GM23338 (cell line): ENCODE measurements around the gene SFT2D1. TPM values are rescaled to one million over a fixed set of nuclear protein-coding genes. Genes with fewer than 3 reads are reported as not detected.

Source experiments
- ATAC-seq: fragments of 200-7000 bp; cut with Tn5 transposase; 3 replicates; pipeline ENCODE4 v1.9.1; 2020
- DNase-seq: peaks from one replicate; pipeline ENCODE4 v3.0.0-alpha.2; 2015; ENCODE audit warnings: low spot score
- H2AFZ ChIP-seq: fragments of 200-600 bp; sonication (generic); 2 replicates; pipeline ENCODE4 v1.8.0; 2016; ENCODE audit warnings: antibody characterized with exemption, mild to moderate bottlenecking, moderate library complexity
- H3F3A ChIP-seq: fragments of 200-600 bp; sonication (generic); replicated peaks from 2 replicates; pipeline ENCODE4 v1.8.0; 2017; ENCODE audit warnings: antibody characterized with exemption, mixed run types, low read depth
- H3K27ac ChIP-seq: fragments of 200-600 bp; sonication (generic); 2 replicates; pipeline ENCODE4 v1.6.1; 2016; ENCODE audit warnings: low read depth
- H3K27me3 ChIP-seq: fragments of 200-600 bp; sonication (generic); 2 replicates; pipeline ENCODE4 v1.8.0; 2016; ENCODE audit warnings: mild to moderate bottlenecking, mixed run types, moderate library complexity; ENCODE audit not compliant: insufficient read depth
- H3K36me3 ChIP-seq: fragments of 200-600 bp; sonication (generic); 2 replicates; pipeline ENCODE4 v1.8.0; 2016; ENCODE audit warnings: mild to moderate bottlenecking; ENCODE audit not compliant: insufficient read depth
- H3K4me1 ChIP-seq: fragments of 200-600 bp; sonication (generic); 2 replicates; pipeline ENCODE4 v1.8.0; 2016; ENCODE audit warnings: mild to moderate bottlenecking, moderate library complexity; ENCODE audit not compliant: insufficient read depth
- H3K4me2 ChIP-seq: fragments of 200-600 bp; sonication (generic); 2 replicates; pipeline ENCODE4 v1.7.1; 2017; ENCODE audit warnings: mixed run types
- H3K4me3 ChIP-seq: fragments of 200-600 bp; sonication (generic); 2 replicates; pipeline ENCODE4 v1.6.1; 2016; ENCODE audit warnings: mixed run types
- H3K79me2 ChIP-seq: fragments of 200-600 bp; sonication (generic); replicated peaks from 2 replicates; pipeline ENCODE4 v1.8.0; 2017; ENCODE audit warnings: mild to moderate bottlenecking; ENCODE audit not compliant: insufficient read depth
- H3K9me2 ChIP-seq: fragments of 200-600 bp; sonication (generic); 2 replicates; pipeline ENCODE4 v1.8.0; 2017; ENCODE audit not compliant: insufficient read depth
- H4K20me1 ChIP-seq: fragments of 200-600 bp; sonication (generic); replicated peaks from 2 replicates; pipeline ENCODE4 v1.8.0; 2017; ENCODE audit warnings: mild to moderate bottlenecking; ENCODE audit not compliant: insufficient read depth
- H3K27ac Mint-ChIP-seq: 2 replicates; pipeline ENCODE4 v1.8.0; 2020; ENCODE audit warnings: inconsistent platforms, mild to moderate bottlenecking, moderate library complexity, mixed read lengths
- H3K27me3 Mint-ChIP-seq: 3 replicates; pipeline ENCODE4 v1.8.0; 2022; ENCODE audit warnings: low read depth, mild to moderate bottlenecking, moderate library complexity, mixed read lengths, inconsistent platforms; ENCODE audit not compliant: insufficient read depth, poor library complexity
- H3K36me3 Mint-ChIP-seq: 3 replicates; pipeline ENCODE4 v1.8.0; 2021; ENCODE audit warnings: low read depth, mild to moderate bottlenecking, inconsistent platforms, moderate library complexity, mixed read lengths
- H3K4me1 Mint-ChIP-seq: 3 replicates; pipeline ENCODE4 v1.8.0; 2020; ENCODE audit warnings: mild to moderate bottlenecking, inconsistent platforms, mixed read lengths
- H3K4me3 Mint-ChIP-seq: 3 replicates; pipeline ENCODE4 v1.8.0; 2021; ENCODE audit warnings: moderate library complexity, mild to moderate bottlenecking, inconsistent platforms, mixed read lengths
- H3K9me3 Mint-ChIP-seq: 3 replicates; pipeline ENCODE4 v1.8.0; 2020; ENCODE audit warnings: moderate library complexity, mild to moderate bottlenecking, inconsistent platforms, mixed read lengths
- CTCF ChIP-seq, 2 experiments: fragments of 200-600 bp in 1 of 2; sonication (generic) in 1 of 2; conservative IDR thresholded peaks; 2 replicates each; pipeline versions ENCODE4 v1.5.1 to v1.6.1; 2016 to 2017; ENCODE audit warnings: antibody characterized with exemption in 2 of 2, low read depth in 2 of 2, mild to moderate bottlenecking in 2 of 2, moderate library complexity in 1 of 2
- ETS1 ChIP-seq: IDR thresholded peaks from 2 replicates; pipeline ENCODE4 v1.6.1; 2016; ENCODE audit warnings: antibody characterized with exemption
- EZH2phosphoT487 ChIP-seq: fragments of 200-600 bp; sonication (generic); IDR thresholded peaks from one replicate; pipeline ENCODE4 v1.8.1; 2018; ENCODE audit warnings: antibody characterized with exemption; ENCODE audit not compliant: unreplicated experiment
- NANOG ChIP-seq: IDR thresholded peaks from 2 replicates; pipeline ENCODE4 v1.6.1; 2016; ENCODE audit warnings: antibody characterized with exemption, borderline replicate concordance
- POLR2AphosphoS5 ChIP-seq: IDR thresholded peaks from 2 replicates; pipeline ENCODE4 v1.6.1; 2016; ENCODE audit warnings: antibody characterized with exemption, low read depth
- REST ChIP-seq: IDR thresholded peaks from one replicate; pipeline ENCODE4 v1.6.1; 2018; ENCODE audit warnings: antibody characterized with exemption; ENCODE audit not compliant: unreplicated experiment
- ZNF114 ChIP-seq: fragments of 250-450 bp; sonication (Bioruptor Pico); IDR thresholded peaks from 2 replicates; pipeline ENCODE4 v1.5.0; 2020; ENCODE audit warnings: mild to moderate bottlenecking, moderate library complexity
- ZNF462 ChIP-seq: fragments of 250-450 bp; sonication (Bioruptor Pico); IDR thresholded peaks from 2 replicates; pipeline ENCODE4 v1.5.0; 2020; ENCODE audit warnings: mild to moderate bottlenecking, moderate library complexity
- polyA plus RNA-seq: library from polyadenylated mRNA; unstranded; fragments of >200 nt; fragmentation: Nextera tagmentation; extraction: Ambion mirVana; gene quantifications from 2 replicates; pipeline ENCODE4 v1.2.1, GENCODE V29; 2016
- total RNA-seq: library from RNA; depleted of rRNA; stranded (reverse); fragments of >200 nt; shearing (Covaris generic); gene quantifications from 2 replicates; pipeline ENCODE4 v1.2.3, GENCODE V29; 2014

Gene SFT2D1
- total and polyA plus RNA-seq, 2 experiments from 2014 or later, result 74.7 to 120 TPM

- H3K27me3 ChIP-seq, result no peaks in the 10 kb centered on the region
- H3K36me3 ChIP-seq, result no peaks in the 10 kb centered on the region
- Mint-ChIP-seq H3K4me1 (peaks cover 8% of the 10 kb centered on the region), H3K36me3 (no peaks in the 10 kb centered on the region), H3K27me3 (peaks cover 6% of the 10 kb centered on the region), H3K9me3 (no peaks in the 10 kb centered on the region), H3K27ac (no peak overlapping the region), H3K4me3 (no peak overlapping the region)
- H3K27ac ChIP-seq, result no peak overlapping the region
- TF ChIP-seq NANOG, result no peak
- TF ChIP-seq ETS1, result no peak
- H3F3A ChIP-seq, result 0 out of 2 replicates have a peak, but pooled peaks cover 3% of the 10 kb centered on the region
- no peaks in the 10 kb centered on the region for H3K4me1 ChIP-seq
- ATAC-seq, result no peak
- H4K20me1 ChIP-seq, result no peaks in the 10 kb centered on the region
- no peaks in the 10 kb centered on the region for H3K9me2 ChIP-seq
- peak; percentile 19 for DNase-seq
- H3K4me2 ChIP-seq, result no peak overlapping the region
- no peak overlapping the region for H2AFZ ChIP-seq
- H3K4me3 ChIP-seq, result no peak overlapping the region
- H3K79me2 ChIP-seq, result no peaks in the 10 kb centered on the region
These were observed 57.1 kb downstream of the SFT2D1 start for GRCh38 chr6:166285233-166285632.

- DNase-seq (no peak), ATAC-seq (no peak)
- Histone ChIP-seq H3K27ac (no peak overlapping the region), H4K20me1 (no peaks in the 10 kb centered on the region), H3K4me1 (no peaks in the 10 kb centered on the region), H3K27me3 (no peaks in the 10 kb centered on the region), H3K4me3 (no peak overlapping the region), H3K36me3 (no peaks in the 10 kb centered on the region), H3K79me2 (no peaks in the 10 kb centered on the region), H3K4me2 (no peak overlapping the region), H3F3A (0 out of 2 replicates have a peak, but pooled peaks cover 3% of the 10 kb centered on the region), H3K9me2 (no peaks in the 10 kb centered on the region), H2AFZ (no peak overlapping the region)
- no peaks in the 10 kb centered on the region for H3K36me3 Mint-ChIP-seq
- H3K4me3 Mint-ChIP-seq, result no peak overlapping the region
- H3K27me3 Mint-ChIP-seq, result peaks cover 12% of the 10 kb centered on the region
- H3K27ac Mint-ChIP-seq, result no peak overlapping the region
- no peaks in the 10 kb centered on the region for H3K9me3 Mint-ChIP-seq
- H3K4me1 Mint-ChIP-seq, result peaks cover 8% of the 10 kb centered on the region
- TF ChIP-seq CTCF (conservative IDR thresholded peaks at IDR 0.05; ENCODE audit: low read depth in 2 of 2) (no peak), POLR2AphosphoS5 (no peak), ZNF462 (CRISPR knock-in tag) (no peak), ZNF114 (CRISPR knock-in tag) (no peak), REST (no peak), ETS1 (no peak), EZH2phosphoT487 (no peak)
These were observed 57.7 kb downstream of the SFT2D1 start for GRCh38 chr6:166284640-166285039.
